Muscle of leg (tissue), 16 donors: ENCODE results near the gene FPGT. TPM values are rescaled to one million over a fixed set of nuclear protein-coding genes. Genes with fewer than 3 reads are reported as not detected.
"Not testable (repeated sequence)": the region's sequence is repeated elsewhere in the genome, so short reads cannot be mapped to it uniquely, and the experiment has no call there.

ENCODE experiments used
- DNase-seq: peaks from one replicate; pipeline ENCODE4 v3.0.0; 2013
- H3K27ac ChIP-seq: one replicate; pipeline ENCODE4 v1.5.1; 2013; ENCODE audit warnings: mild to moderate bottlenecking, low read length, control low read depth
- H3K27me3 ChIP-seq: one replicate; pipeline ENCODE4 v1.6.1; 2013; ENCODE audit warnings: low read length; ENCODE audit not compliant: control insufficient read depth, insufficient read depth
- H3K36me3 ChIP-seq: one replicate; pipeline ENCODE4 v1.6.1; 2013; ENCODE audit warnings: low read length; ENCODE audit not compliant: control insufficient read depth, insufficient read depth
- H3K4me1 ChIP-seq: one replicate; pipeline ENCODE4 v1.6.1; 2013; ENCODE audit warnings: low read length; ENCODE audit not compliant: control insufficient read depth, insufficient read depth
- H3K4me3 ChIP-seq: one replicate; pipeline ENCODE4 v1.5.1; 2013; ENCODE audit warnings: low read length, control low read depth
- H3K9me3 ChIP-seq: replicated peaks from 2 replicates; pipeline ENCODE4 v1.6.1; 2013; ENCODE audit warnings: low read depth, low read length; ENCODE audit not compliant: control insufficient read depth
- WGBS: methylation state at CpG from one replicate; pipeline ENCODE4 v1.1.5; 2013; ENCODE audit warnings: missing lambda C conversion rate; ENCODE audit not compliant: insufficient coverage; 5-methylcytosine and 5-hydroxymethylcytosine counted together
- long read RNA-seq, 11 donors: transcript quantifications; one replicate each; lab custom pipeline, GENCODE V29; 2026
- polyA plus RNA-seq, 8 donors: library from polyadenylated mRNA; unstranded; fragments of 120-200 nt; gene quantifications; one replicate each; pipeline versions ENCODE4 v1.2.1 to v1.2.3, GENCODE V29; 2013; ENCODE audit warnings: inconsistent platforms in 1 of 8, low replicate concordance in 1 of 8; ENCODE audit not compliant: insufficient read length in 8 of 8, insufficient read depth in 1 of 8
- total RNA-seq: library from RNA; stranded (reverse); fragments of 120-200 nt; gene quantifications from one replicate; pipeline ENCODE4 v1.2.4, GENCODE V29; 2013

FPGT gene
- 13.4 TPM for total RNA-seq
- polyA plus RNA-seq = 10 to 100 TPM in 5 of 8 donors, 1 to 10 TPM in 3; 7.8 to 13.4 (median 10.4) TPM
- long read RNA-seq, donor 1 = 0 reads
- long read RNA-seq, donor 2, partial matches to known transcripts = 0 of 2 reads
- long read RNA-seq, donor 2, other reads (novel, unspliced or antisense) = 0 of 2 reads
- long read RNA-seq, donor 3, transcript FPGT-202 (4 exons, 3,254 nt) = major isoform, 5 of 7 reads
- long read RNA-seq, donor 3, partial matches to known transcripts = 0 of 7 reads
- long read RNA-seq, donor 3, other reads (novel, unspliced or antisense) = 0 of 7 reads
- long read RNA-seq, donor 4, partial matches to known transcripts = 0 of 2 reads
- long read RNA-seq, donor 4, other reads (novel, unspliced or antisense) = 0 of 2 reads
- long read RNA-seq, donor 5, transcript FPGT-202 (4 exons, 3,254 nt) = major isoform, 7 of 8 reads
- long read RNA-seq, donor 5, partial matches to known transcripts = 0 of 8 reads
- long read RNA-seq, donor 5, other reads (novel, unspliced or antisense) = 0 of 8 reads
- long read RNA-seq, donor 6, transcript FPGT-202 (4 exons, 3,254 nt) = major isoform, 5 of 5 reads
- long read RNA-seq, donor 6, partial matches to known transcripts = 0 of 5 reads
- long read RNA-seq, donor 6, other reads (novel, unspliced or antisense) = 0 of 5 reads
- long read RNA-seq, donor 7, partial matches to known transcripts = 0 of 2 reads
- long read RNA-seq, donor 7, other reads (novel, unspliced or antisense) = 0 of 2 reads
- long read RNA-seq, donor 8, transcript FPGT-202 (4 exons, 3,254 nt) = major isoform, 5 of 5 reads
- long read RNA-seq, donor 8, partial matches to known transcripts = 0 of 5 reads
- long read RNA-seq, donor 8, other reads (novel, unspliced or antisense) = 0 of 5 reads
- long read RNA-seq, donor 9, partial matches to known transcripts = 0 of 3 reads
- long read RNA-seq, donor 9, other reads (novel, unspliced or antisense) = 0 of 3 reads
- long read RNA-seq, donor 10, partial matches to known transcripts = 0 of 2 reads
- long read RNA-seq, donor 10, other reads (novel, unspliced or antisense) = 0 of 2 reads
- long read RNA-seq, donor 11, partial matches to known transcripts = 0 of 3 reads
- long read RNA-seq, donor 11, other reads (novel, unspliced or antisense) = 0 of 3 reads

DNA sequence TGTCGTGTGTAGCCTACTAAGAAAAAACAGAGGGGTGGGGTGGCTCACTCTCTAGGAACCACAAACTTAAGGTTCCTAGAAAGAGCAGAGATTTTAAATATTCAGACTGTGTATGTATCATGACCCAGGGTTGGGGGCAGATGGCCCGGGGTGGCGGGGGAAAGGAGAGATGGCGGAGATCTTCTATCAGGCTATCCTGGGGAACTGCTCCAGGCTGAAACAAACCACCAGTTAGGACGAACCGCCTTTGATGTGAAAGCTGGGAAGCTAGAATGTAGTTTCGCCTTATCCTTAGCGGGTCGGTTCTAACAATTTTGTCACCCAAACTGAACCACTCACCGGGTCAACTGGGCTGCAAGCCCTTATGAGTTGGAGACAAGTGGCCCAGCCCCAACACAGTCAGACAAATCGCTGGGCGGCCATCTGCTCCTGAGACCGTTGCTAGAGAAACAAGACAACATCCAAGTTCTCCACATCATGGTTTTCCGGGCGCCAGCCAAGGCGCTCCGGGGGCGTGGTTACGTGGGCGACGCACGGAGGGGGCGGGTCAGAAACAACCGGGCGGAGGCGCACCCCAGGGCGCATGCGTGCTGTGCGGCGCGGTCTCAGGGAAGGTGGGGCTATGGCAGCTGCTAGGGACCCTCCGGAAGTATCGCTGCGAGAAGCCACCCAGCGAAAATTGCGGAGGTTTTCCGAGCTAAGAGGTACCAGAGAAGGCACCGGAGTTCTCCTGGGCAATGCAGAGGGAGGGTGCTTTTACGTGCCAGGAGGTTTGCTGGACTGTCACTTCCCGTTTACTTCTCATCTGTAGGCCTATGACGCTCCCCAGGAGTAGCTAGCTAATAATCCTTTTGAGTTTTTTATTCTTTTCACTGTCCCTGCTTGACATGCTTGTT, at the start of gene FPGT, which contains the start of gene LRRIQ3:
FPGT (plus strand) TSS at position 586 of the 896 bp plus-strand sequence; CDS start at position 623, 37 bp downstream.
LRRIQ3 (minus strand) TSS at position 520 of the 896 bp plus-strand sequence. CDS start 14,492 bp downstream, outside the sequence.
- Histone ChIP-seq H3K27me3 (no peaks in the 10 kb centered on the region), H3K4me3 (peak within 1 kb of the TSS; percentile 79), H3K27ac (peak within 1 kb of the TSS; percentile 94), H3K4me1 (peaks cover 2% of the 10 kb centered on the region), H3K36me3 (peaks cover 2% of the 10 kb centered on the region), H3K9me3 (no peaks in the 10 kb centered on the region)
- 4% methylated on average over 36 of the region's 41 CpGs for WGBS
- peak; percentile 98 for DNase-seq

DNA sequence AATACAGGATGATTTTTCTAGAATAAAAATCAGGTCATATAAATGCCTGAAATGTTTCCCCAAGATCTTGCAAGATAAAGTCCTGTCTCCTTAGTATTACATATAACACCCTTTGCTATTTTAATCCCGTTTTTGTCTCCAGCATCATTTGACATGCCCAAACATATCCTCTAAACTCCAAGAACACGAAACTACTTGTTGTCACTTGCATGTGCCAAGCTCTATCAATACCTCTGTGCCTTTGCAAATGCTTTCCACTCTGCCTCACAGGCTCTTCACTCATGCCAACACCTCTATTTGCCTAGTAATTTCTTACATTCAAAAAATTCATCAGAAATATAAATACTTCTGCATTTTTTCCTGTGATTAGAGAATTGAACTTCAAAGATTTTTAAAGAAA, 38.0 kb upstream of the FPGT start:
- no peaks in the 10 kb centered on the region for H3K27me3 ChIP-seq
- H3K36me3 ChIP-seq = no peaks in the 10 kb centered on the region
- no peaks in the 10 kb centered on the region for H3K9me3 ChIP-seq
- no peaks in the 10 kb centered on the region for H3K4me1 ChIP-seq
- no peak overlapping the region for H3K27ac ChIP-seq
- no peak overlapping the region for H3K4me3 ChIP-seq
- DNase-seq = no peak
- WGBS = 49% methylated on average over 2 of the region's 2 CpGs

DNA sequence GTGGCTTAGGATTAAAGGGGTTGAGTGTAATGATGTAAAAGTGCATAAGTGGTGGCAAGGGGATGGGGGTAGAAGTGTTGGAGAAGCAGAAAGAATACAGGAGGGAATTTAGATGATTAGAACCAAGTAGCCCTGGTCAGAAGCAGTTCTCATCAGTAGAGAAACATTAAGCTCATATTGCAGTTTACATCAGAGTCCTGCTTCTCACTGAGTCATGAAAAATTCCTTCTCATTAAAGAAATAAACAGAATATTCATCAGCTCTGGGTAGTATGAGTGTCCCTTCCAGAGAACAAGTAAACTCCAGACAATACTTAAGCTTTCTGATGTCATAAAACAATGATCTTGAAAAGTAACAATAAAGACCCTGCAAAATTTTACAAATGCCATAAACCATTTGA, 36.5 kb upstream of the FPGT start:
- H3K36me3 ChIP-seq = no peaks in the 10 kb centered on the region
- no peaks in the 10 kb centered on the region for H3K27me3 ChIP-seq
- no peak overlapping the region for H3K4me3 ChIP-seq
- no peak overlapping the region for H3K27ac ChIP-seq
- H3K4me1 ChIP-seq = no peaks in the 10 kb centered on the region
- no peaks in the 10 kb centered on the region for H3K9me3 ChIP-seq
- no peak for DNase-seq

DNA sequence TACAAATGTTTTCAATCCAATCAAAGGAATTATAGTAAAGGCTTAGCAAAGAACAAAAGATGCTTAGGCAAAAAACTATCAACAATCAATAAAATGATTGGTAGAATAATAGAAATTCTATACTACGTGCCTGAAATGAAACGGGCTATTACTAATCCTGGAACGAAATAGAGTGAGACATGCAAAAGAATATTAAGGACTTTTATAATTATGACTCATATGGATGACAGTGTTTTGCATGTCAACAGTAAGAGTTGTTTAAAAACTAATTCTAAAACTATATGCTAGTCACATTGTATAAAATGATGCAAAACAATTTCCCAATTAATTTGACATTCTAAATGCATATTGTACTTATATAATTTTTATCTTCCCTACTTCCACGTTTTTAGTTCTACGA, 35.7 kb upstream of the FPGT start:
- no CpG with 5 or more reads among the region's 5 CpGs for WGBS
- Histone ChIP-seq H3K4me1 (no peaks in the 10 kb centered on the region), H3K27ac (no peak overlapping the region)

DNA sequence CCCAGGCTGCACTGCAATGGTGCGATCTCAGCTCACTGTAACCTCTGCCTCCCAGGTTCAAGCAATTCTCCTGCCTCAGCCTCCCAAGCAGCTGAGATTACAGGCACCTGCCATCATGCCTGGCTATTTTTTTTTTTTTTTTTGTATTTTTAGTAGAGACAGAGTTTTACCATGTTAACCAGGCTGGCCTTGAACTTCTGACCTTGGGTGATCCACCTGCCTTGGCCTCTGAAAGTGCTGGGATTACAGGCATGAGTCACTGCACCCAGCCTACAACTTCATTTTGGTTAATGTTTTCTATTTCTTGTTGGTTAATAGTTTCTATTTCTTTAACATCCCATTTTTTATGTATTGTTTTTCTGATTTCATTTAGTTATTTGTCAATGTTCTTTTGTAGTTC, 23.6 kb upstream of the FPGT start:
- H3K4me1 ChIP-seq, H3K4me3 ChIP-seq, DNase-seq, H3K27me3 ChIP-seq, H3K36me3 ChIP-seq, H3K27ac ChIP-seq, H3K9me3 ChIP-seq: not testable (repeated sequence)
- 90% methylated on average over 1 of the region's 1 CpG for WGBS

More for the DNA sequence above, 35.7 kb upstream of the FPGT start:
- Histone ChIP-seq H3K4me3 (no peak overlapping the region), H3K9me3 (no peaks in the 10 kb centered on the region), H3K27me3 (no peaks in the 10 kb centered on the region), H3K36me3 (no peaks in the 10 kb centered on the region)
- DNase-seq = no peak

DNA sequence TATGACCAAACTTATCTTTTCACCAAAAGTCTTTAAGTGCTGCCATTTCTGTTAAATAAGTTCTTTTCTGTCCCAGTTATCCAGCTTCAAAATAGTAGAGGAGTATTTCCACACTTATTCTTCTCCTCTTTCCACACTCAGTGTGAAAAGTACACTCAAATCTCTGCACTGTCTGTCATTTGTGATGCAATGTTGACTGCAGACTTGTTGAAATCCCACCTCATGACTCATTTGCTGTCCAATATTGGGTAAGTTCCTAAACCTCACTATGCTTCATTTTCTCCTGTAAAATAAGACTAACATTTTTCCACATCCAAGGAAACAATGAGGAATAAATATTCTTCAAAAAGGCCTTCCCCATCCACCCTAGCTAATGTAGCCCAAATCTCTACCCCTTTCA, 17.6 kb upstream of the FPGT start:
- no peaks in the 10 kb centered on the region for H3K9me3 ChIP-seq
- H3K36me3 ChIP-seq = no peaks in the 10 kb centered on the region
- no peaks in the 10 kb centered on the region for H3K4me1 ChIP-seq
- no peak for DNase-seq
- no peaks in the 10 kb centered on the region for H3K27me3 ChIP-seq
- no peak overlapping the region for H3K4me3 ChIP-seq
- no peak overlapping the region for H3K27ac ChIP-seq

DNA sequence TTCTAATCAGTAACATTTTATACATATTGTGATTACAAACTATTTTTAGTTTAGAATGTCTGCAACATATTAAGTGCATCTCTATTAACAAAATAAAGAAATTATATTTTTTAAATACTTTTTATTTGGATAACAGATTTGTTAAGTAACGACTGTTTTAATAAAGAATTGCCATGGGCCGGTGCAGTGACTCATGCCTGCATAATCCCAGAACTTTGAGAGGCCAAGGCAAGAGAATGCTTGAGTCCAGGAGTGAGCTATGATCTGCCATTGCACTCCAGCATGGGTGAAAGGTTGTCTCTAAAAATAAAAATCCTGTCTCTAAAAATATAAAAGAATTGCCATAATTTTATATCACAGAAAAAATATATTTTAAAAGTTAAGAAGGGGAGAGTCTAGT, 4.1 kb upstream of the FPGT start:
- no peaks in the 10 kb centered on the region for H3K9me3 ChIP-seq
- peaks cover 2% of the 10 kb centered on the region for H3K4me1 ChIP-seq
- no peak overlapping the region for H3K27ac ChIP-seq
- no peak overlapping the region for H3K4me3 ChIP-seq
- WGBS = 42% methylated on average over 2 of the region's 2 CpGs
- DNase-seq = no peak
- no peaks in the 10 kb centered on the region for H3K27me3 ChIP-seq
- no peaks in the 10 kb centered on the region for H3K36me3 ChIP-seq

DNA sequence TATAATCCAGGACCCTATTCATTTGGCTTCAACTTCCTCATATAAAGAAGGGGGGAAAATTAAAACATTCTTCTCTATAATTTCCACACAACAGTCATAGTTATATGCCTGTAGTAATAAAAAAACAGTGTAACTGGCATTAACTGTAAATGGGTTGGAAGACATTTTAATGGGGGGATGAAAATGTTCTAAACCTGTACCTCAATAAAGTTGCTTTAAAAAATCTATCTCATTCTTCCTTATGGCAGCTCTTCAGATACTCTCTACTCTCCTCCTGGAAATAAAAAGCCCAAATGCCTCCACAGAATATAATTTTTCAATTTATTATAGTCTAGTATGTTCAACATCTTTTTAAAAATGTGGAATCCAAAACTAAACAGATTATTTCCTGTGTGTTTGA, 2.7 kb upstream of the FPGT start:
- H3K27me3 ChIP-seq = no peaks in the 10 kb centered on the region
- no peak overlapping the region for H3K4me3 ChIP-seq
- H3K27ac ChIP-seq = no peak overlapping the region
- peaks cover 2% of the 10 kb centered on the region for H3K4me1 ChIP-seq
- no peak for DNase-seq
- H3K9me3 ChIP-seq = no peaks in the 10 kb centered on the region
- no peaks in the 10 kb centered on the region for H3K36me3 ChIP-seq

DNA sequence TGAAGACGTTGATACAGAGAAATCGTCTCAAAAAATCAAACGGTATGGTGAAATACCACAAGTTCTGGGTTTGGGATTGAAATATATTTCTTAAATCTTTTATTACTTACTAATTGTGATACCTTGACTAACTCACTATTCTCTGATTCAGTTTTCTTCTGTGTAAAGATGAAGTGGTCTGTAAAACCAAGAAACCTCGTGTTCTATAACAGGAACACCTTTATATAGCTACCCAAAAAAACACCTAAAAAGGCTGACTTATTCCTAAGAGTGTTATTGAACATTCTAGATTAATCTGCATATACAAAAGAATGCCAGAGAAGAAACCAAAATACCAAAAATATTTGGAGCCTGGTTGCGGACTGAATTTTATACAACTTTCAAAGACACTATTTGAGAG, 787 bp upstream of the FPGT start:
- no peaks in the 10 kb centered on the region for H3K27me3 ChIP-seq
- WGBS = no CpG with 5 or more reads among the region's 5 CpGs
- no peak for DNase-seq
- H3K9me3 ChIP-seq = no peaks in the 10 kb centered on the region
- H3K36me3 ChIP-seq = peaks cover 2% of the 10 kb centered on the region
- peak overlapping the region; percentile 94 for H3K27ac ChIP-seq
- H3K4me1 ChIP-seq = peaks cover 2% of the 10 kb centered on the region
- H3K4me3 ChIP-seq = no peak overlapping the region
